H1 (cell line): ENCODE data around the gene RPL36A. TPM values are rescaled to one million over a fixed set of nuclear protein-coding genes. Genes with fewer than 3 reads are reported as not detected.

Experiments
- CTCF ChIA-PET: fragments of 300-600 bp; sonication (Branson Sonifier 250); formaldehyde crosslinking; loops from one replicate; lab custom pipeline; 2021; ENCODE audit not compliant: partially characterized antibody; lab: Charles Lee
- POLR2A ChIA-PET: fragments of 300-600 bp; sonication (Branson Sonifier 250); formaldehyde crosslinking; loops from one replicate; lab custom pipeline; 2021; ENCODE audit warnings: inconsistent platforms; ENCODE audit not compliant: partially characterized antibody; lab: Charles Lee
- DNase-seq, 2 experiments: peaks; one replicate each; pipeline versions ENCODE4 v3.0.0 to v3.0.0-alpha.2; 2010 to 2022; ENCODE audit warnings: low spot score in 2 of 2, low read depth in 1 of 2, mixed read lengths in 1 of 2
- FAIRE-seq: peaks from 2 replicates; lab custom pipeline; 2011; peaks lifted over from hg19 to GRCh38; lab: Jason Lieb, UNC
- H2AFZ ChIP-seq: 2 replicates; pipeline ENCODE4 v1.8.1; 2012; ENCODE audit warnings: low read length, inconsistent platforms
- H2AK5ac ChIP-seq: 2 replicates; pipeline ENCODE4 v1.6.1; 2013; ENCODE audit warnings: low read depth, low read length
- H2BK120ac ChIP-seq: replicated peaks from 2 replicates; pipeline ENCODE3; 2013; ENCODE audit warnings: low read depth, low read length, inconsistent platforms
- H2BK12ac ChIP-seq: 2 replicates; pipeline ENCODE4 v1.6.1; 2013; ENCODE audit warnings: low read depth, low read length
- H2BK15ac ChIP-seq: 2 replicates; pipeline ENCODE4 v1.6.1; 2013; ENCODE audit warnings: low read length
- H2BK20ac ChIP-seq: 2 replicates; pipeline ENCODE4 v1.6.1; 2013; ENCODE audit warnings: low read length
- H2BK5ac ChIP-seq: 2 replicates; pipeline ENCODE4 v1.6.1; 2013; ENCODE audit warnings: low read depth, low read length
- H3K14ac ChIP-seq: 2 replicates; pipeline ENCODE4 v1.6.1; 2013; ENCODE audit warnings: inconsistent platforms; ENCODE audit not compliant: insufficient read length
- H3K18ac ChIP-seq: 2 replicates; pipeline ENCODE4 v1.6.1; 2013; ENCODE audit warnings: low read length; ENCODE audit errors: extremely low read depth
- H3K23ac ChIP-seq: 2 replicates; pipeline ENCODE4 v1.6.1; 2013; ENCODE audit warnings: inconsistent platforms; ENCODE audit not compliant: insufficient read length
- H3K23me2 ChIP-seq: 2 replicates; pipeline ENCODE4 v1.6.1; 2013; ENCODE audit warnings: low read depth, low read length
- H3K27ac ChIP-seq: 2 replicates; pipeline ENCODE4 v1.6.1; 2011; ENCODE audit warnings: low read depth, low read length, inconsistent platforms
- H3K27me3 ChIP-seq, 4 experiments: replicated peaks in 1 of 4; 1 replicate in 1 of 4; 2 replicates in 3 of 4; pipeline versions ENCODE4 v1.6.1 to v1.8.1; 2011 to 2013; ENCODE audit warnings: low read length in 3 of 4, mild to moderate bottlenecking in 3 of 4, inconsistent platforms in 2 of 4, mixed read lengths in 2 of 4, moderate library complexity in 1 of 4; ENCODE audit not compliant: control insufficient read depth in 3 of 4, insufficient read depth in 3 of 4; ENCODE audit errors: extremely low read depth in 1 of 4
- H3K36me3 ChIP-seq, 4 experiments: 2 replicates each; pipeline versions ENCODE4 v1.6.1 to v1.8.1; 2011 to 2013; ENCODE audit warnings: mild to moderate bottlenecking in 4 of 4, low read length in 3 of 4, moderate library complexity in 2 of 4, control low read depth in 1 of 4, inconsistent platforms in 1 of 4; ENCODE audit not compliant: insufficient read depth in 4 of 4, control insufficient read depth in 2 of 4
- H3K4ac ChIP-seq: replicated peaks from 2 replicates; pipeline ENCODE3; 2013; ENCODE audit warnings: low read length, low read depth, mixed read lengths, inconsistent platforms; ENCODE audit not compliant: insufficient read length
- H3K4me1 ChIP-seq, 4 experiments: replicated peaks in 1 of 4; 1 replicate in 1 of 4; 2 replicates in 3 of 4; pipeline versions ENCODE4 v1.6.1 to v1.8.1; 2011 to 2013; ENCODE audit warnings: low read length in 3 of 4, inconsistent platforms in 2 of 4, mixed read lengths in 1 of 4; ENCODE audit not compliant: insufficient read depth in 4 of 4, control insufficient read depth in 3 of 4
- H3K4me2 ChIP-seq, 2 experiments: 2 replicates each; pipeline versions ENCODE4 v1.6.1 to v1.8.1; 2011 to 2013; ENCODE audit warnings: low read depth in 2 of 2, low read length in 2 of 2, control low read depth in 1 of 2, inconsistent platforms in 1 of 2, mild to moderate bottlenecking in 1 of 2; ENCODE audit not compliant: insufficient read depth in 1 of 2
- H3K4me3 ChIP-seq, 4 experiments: fragments of 200-600, 300-600 bp in 1 of 4; sonication (generic), shearing (Covaris generic), sonication (Bioruptor Twin) in 1 of 4; 2 replicates each; pipeline versions ENCODE4 v1.5.1 to v1.8.1; 2011 to 2016; ENCODE audit warnings: low read length in 4 of 4, low read depth in 3 of 4, control low read depth in 2 of 4, inconsistent platforms in 2 of 4, mild to moderate bottlenecking in 2 of 4, mixed read lengths in 1 of 4, moderate library complexity in 1 of 4; ENCODE audit not compliant: insufficient read depth in 2 of 4; ENCODE audit errors: extremely low read depth in 1 of 4
- H3K56ac ChIP-seq: replicated peaks from 2 replicates; pipeline ENCODE3; 2013; ENCODE audit warnings: low read depth, mild to moderate bottlenecking, mixed read lengths, low read length, inconsistent platforms; ENCODE audit not compliant: insufficient read length
- H3K79me1 ChIP-seq: 2 replicates; pipeline ENCODE4 v1.6.1; 2013; ENCODE audit warnings: low read depth, low read length, control low read depth
- H3K79me2 ChIP-seq, 2 experiments: 2 replicates each; pipeline versions ENCODE4 v1.6.1 to v1.8.1; 2012 to 2013; ENCODE audit warnings: low read length in 2 of 2, mild to moderate bottlenecking in 2 of 2, inconsistent platforms in 1 of 2; ENCODE audit not compliant: insufficient read depth in 2 of 2, control insufficient read depth in 1 of 2
- H3K9ac ChIP-seq, 4 experiments: replicated peaks in 1 of 4; 1 replicate in 1 of 4; 2 replicates in 3 of 4; pipeline versions ENCODE4 v1.6.1 to v1.8.1; 2011 to 2013; ENCODE audit warnings: low read depth in 3 of 4, low read length in 3 of 4, control low read depth in 2 of 4, mild to moderate bottlenecking in 2 of 4, moderate library complexity in 2 of 4, inconsistent platforms in 1 of 4; ENCODE audit errors: extremely low read depth in 1 of 4
- H3K9me3 ChIP-seq, 2 experiments: 2 replicates each; pipeline versions ENCODE4 v1.6.1 to v1.8.1; 2012 to 2013; ENCODE audit warnings: mild to moderate bottlenecking in 2 of 2, moderate library complexity in 2 of 2, control low read depth in 1 of 2, inconsistent platforms in 1 of 2, low read depth in 1 of 2, low read length in 1 of 2, mixed read lengths in 1 of 2; ENCODE audit not compliant: insufficient read depth in 2 of 2
- H4K20me1 ChIP-seq, 2 experiments: replicated peaks in 1 of 2; 2 replicates each; pipeline versions ENCODE3 to v1.8.1; 2011 to 2013; ENCODE audit warnings: inconsistent platforms in 2 of 2, low read length in 2 of 2, mild to moderate bottlenecking in 1 of 2; ENCODE audit not compliant: insufficient read depth in 2 of 2, control insufficient read depth in 1 of 2
- H4K5ac ChIP-seq: 2 replicates; pipeline ENCODE4 v1.6.1; 2013; ENCODE audit warnings: low read length, low read depth, mixed read lengths, inconsistent platforms; ENCODE audit not compliant: insufficient read length
- H4K8ac ChIP-seq: 2 replicates; pipeline ENCODE4 v1.8.0; 2013; ENCODE audit warnings: mild to moderate bottlenecking, moderate library complexity, low read length, inconsistent platforms; ENCODE audit not compliant: insufficient read depth; ENCODE audit errors: extremely low read depth
- H4K91ac ChIP-seq: replicated peaks from 2 replicates; pipeline ENCODE3; 2013; ENCODE audit warnings: low read length, mixed read lengths, inconsistent platforms; ENCODE audit not compliant: insufficient read length
- PHF8 ChIP-seq: fragments of 200-600 bp; sonication (generic); conservative IDR thresholded peaks from 2 replicates; pipeline ENCODE4 v1.7.1; 2012; ENCODE audit warnings: low read depth, mild to moderate bottlenecking, inconsistent platforms, low read length, moderate library complexity
- WGBS, 2 experiments: shearing (Covaris generic) in 1 of 2; methylation state at CpG; one replicate each; pipeline versions ENCODE4 v1.1.6 to v1.1.7; 2013 to 2015; ENCODE audit warnings: low lambda C conversion rate in 2 of 2, mixed read lengths in 2 of 2, inconsistent platforms in 1 of 2, low coverage in 1 of 2, missing lambda C conversion rate in 1 of 2; ENCODE audit not compliant: insufficient replicate concordance in 2 of 2, insufficient coverage in 1 of 2, insufficient read length in 1 of 2; ENCODE audit errors: extremely low coverage in 1 of 2, missing lambda C conversion rate in 1 of 2; 5-methylcytosine and 5-hydroxymethylcytosine counted together
- polyA plus RNA-seq, 7 experiments: library from polyadenylated mRNA; depleted of rRNA in 3 of 7; stranded (reverse) in 5 of 7; unstranded in 2 of 7; fragments of >200 nt in 5 of 7; fragments of 200-250 nt in 2 of 7; gene quantifications; 1 replicate in 5 of 7; 2 replicates in 1 of 7; 4 replicates in 1 of 7; pipeline versions ENCODE4 v1.2.1 to v1.2.3, GENCODE V29; 2011 to 2013; ENCODE audit warnings: missing spikeins in 2 of 7, mixed read lengths in 2 of 7
- total RNA-seq: library from RNA; stranded (reverse); fragmentation: NEBNext Ultra II Directional; extraction: Animal tissue kit (Norgen Biotek cat#: 25700); gene quantifications from 2 replicates; pipeline ENCODE4 v1.2.1, GENCODE V29; 2021

The RPL36A gene
- total and polyA plus RNA-seq, 2 of the 8 experiments (the other 6 are each of a cell fraction or from before 2014, with no cell fraction given): 271 to 1,587 TPM

DNA sequence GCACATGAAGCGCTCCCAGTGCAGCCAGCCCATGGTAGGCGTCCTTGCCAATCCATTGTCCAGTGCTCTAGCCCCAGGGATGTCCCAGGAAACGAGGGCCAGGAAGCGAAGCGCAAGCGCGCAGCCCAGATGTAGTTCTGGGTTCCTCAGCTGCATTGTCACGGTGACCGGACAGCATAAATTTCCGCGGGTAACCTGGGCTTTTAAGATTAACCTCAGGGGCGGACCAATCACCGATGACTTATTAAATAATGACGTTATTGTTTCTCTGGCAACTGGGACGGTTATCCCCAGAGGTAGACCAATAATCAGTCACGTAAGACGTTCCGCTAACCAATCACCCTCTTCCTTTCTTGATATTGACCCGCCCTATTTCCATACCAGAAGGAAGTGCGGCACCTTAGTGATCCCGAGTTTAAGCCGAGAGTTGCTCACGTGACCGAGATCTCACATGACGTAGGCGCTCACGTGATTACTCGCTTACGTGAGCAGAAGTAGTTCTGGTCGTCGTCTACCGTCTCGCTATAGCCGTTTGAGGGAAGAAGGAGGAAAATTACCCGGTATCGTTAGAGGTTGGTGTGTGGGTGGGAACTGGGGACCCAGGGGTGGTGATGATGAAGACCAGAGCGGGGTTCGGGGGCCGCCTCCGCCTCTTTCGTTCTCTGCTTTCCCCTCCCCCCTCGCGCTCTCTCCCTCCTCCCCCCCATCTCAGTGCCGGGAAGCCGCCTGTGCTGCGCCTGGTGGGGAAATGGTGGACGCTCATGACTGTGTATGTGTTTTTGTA lies 17.1 kb downstream of the RPL36A start, which contains the start of the genes GLA and HNRNPH2:
Gene GLA (minus strand): TSS at position 178 of the 784 bp plus-strand sequence. CDS start 22 bp downstream, at position 156.
Gene HNRNPH2 (plus strand): TSS at position 475 of the 784 bp plus-strand sequence. CDS start 3,767 bp downstream, outside the sequence.
- H3K4me3 ChIP-seq: peak within 1 kb of the TSS; percentile 87 to 98 (median 92)
- POLR2A ChIA-PET: interaction anchor here (0.7 to 1.3 kb wide), 4 partner anchors 8 to 17 kb away, joined by 3 to 13 read pairs (median 8); partner anchors contain the start of gene RPL36A
- peak; percentile 68 for TF ChIP-seq PHF8

More for the DNA sequence above, 17.1 kb downstream of the RPL36A start, which contains the start of the genes GLA and HNRNPH2:
- Histone ChIP-seq H3K9me3 (no peaks in the 10 kb centered on the region), H3K4me1 (no peaks in the 10 kb centered on the region; a peak in 1 of 7 replicates), H3K4ac (no peak within 1 kb of the TSS), H2BK120ac (no peak within 1 kb of the TSS), H4K91ac (no peak within 1 kb of the TSS), H3K18ac (no peak within 1 kb of the TSS; the same call in none of the 2 replicates), H2AK5ac (no peak within 1 kb of the TSS), H3K14ac (no peak within 1 kb of the TSS), H3K9ac (peak within 1 kb of the TSS; percentile 69 to 99 (median 93)), H2BK20ac (no peak within 1 kb of the TSS), H4K5ac (peak within 1 kb of the TSS; percentile 83), H4K8ac (peak within 1 kb of the TSS; percentile 94; the same call in 1 of the 2 replicates), H2AFZ (0 out of 2 replicates have a peak within 1 kb of the TSS, but pooled peaks have one; percentile 41), H3K79me1 (no peaks in the 10 kb centered on the region), H3K27ac (peak within 1 kb of the TSS; percentile 98), H2BK5ac (peak within 1 kb of the TSS; percentile 90; the same call in 1 of the 2 replicates), H2BK12ac (peak within 1 kb of the TSS; percentile 60; the same call in 1 of the 2 replicates), H4K20me1 (peaks cover 0 to 2% of the 10 kb centered on the region in 2 experiments), H3K23me2 (peaks cover 4% of the 10 kb centered on the region; the same call in 1 of the 2 replicates), H2BK15ac (no peak within 1 kb of the TSS), H3K4me2 (peak within 1 kb of the TSS; percentile 67 to 72), H3K36me3 (peaks cover 0 to 12% (median 6%) of the 10 kb centered on the region in 4 experiments; a peak in 5 of 8 replicates), H3K79me2 (peaks cover 5 to 62% of the 10 kb centered on the region in 2 experiments), H3K27me3 (no peaks in the 10 kb centered on the region), H3K23ac (no peak within 1 kb of the TSS), H3K56ac (peak within 1 kb of the TSS; percentile 46)
- 1% methylated on average over 27 of the region's 47 CpGs; no CpG with 5 or more reads in 1 of the 2 experiments for WGBS, 2 experiments
- DNase-seq (peak; percentile 77 to 80), FAIRE-seq (peak; percentile 99)
- CTCF ChIA-PET: interaction anchor here (1.8 kb wide), 1 partner anchor 17 kb away, joined by 7 read pairs; the partner anchor contains the start of gene RPL36A
